Measurements from ENCODE around the gene FOXP1. TPM values are rescaled to one million over a fixed set of nuclear protein-coding genes. Genes with fewer than 3 reads are reported as not detected.

FOXP1 gene
- total and polyA plus RNA-seq, 2 of the 13 experiments (the other 11 are each of a cell fraction or from before 2014, with no cell fraction given), result 40.4 to 59.0 TPM

DNA sequence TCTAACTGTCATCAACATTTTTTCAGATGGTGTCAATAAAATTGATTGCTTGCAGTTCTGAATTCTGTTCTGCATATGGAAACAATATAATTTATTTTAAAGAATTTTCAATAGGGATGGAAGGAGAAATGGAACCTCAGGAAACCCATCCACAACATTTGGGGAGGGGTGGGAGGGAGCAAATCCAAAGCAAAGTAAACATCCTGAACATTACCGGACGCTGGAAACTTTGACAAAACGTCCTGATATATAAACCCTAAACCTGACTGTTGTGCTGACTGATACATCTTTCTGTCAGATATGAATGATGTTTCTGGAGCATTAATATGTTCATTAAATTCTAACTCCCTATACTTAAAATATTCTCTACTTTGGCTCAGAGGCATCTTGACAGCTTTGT is 479.0 kb downstream of the FOXP1 start:
- Histone ChIP-seq H3K36me3 (replicated peaks in 1 of 2; ENCODE audit: control insufficient read depth in 1 of 2, insufficient read depth in 2 of 2, low read length in 2 of 2) (peaks cover 3 to 16% of the 10 kb centered on the region in 2 experiments; a peak in 3 of 5 replicates), H3K4me2 (ENCODE audit: low read depth, low read length) (no peak overlapping the region), H2AFZ (ENCODE audit: low read length) (no peak overlapping the region), H4K20me1 (ENCODE audit: insufficient read depth, low read length) (0 out of 2 replicates have a peak, but pooled peaks cover 3% of the 10 kb centered on the region), H3K27me3 (ENCODE audit: control insufficient read depth in 1 of 2, insufficient read depth in 2 of 2, low read length in 2 of 2) (no peaks in the 10 kb centered on the region), H3K27ac (ENCODE audit: extremely low read length, insufficient read depth, low read length) (no peak overlapping the region), H3K79me2 (ENCODE audit: insufficient read depth, low read length) (no peaks in the 10 kb centered on the region), H3K9ac (ENCODE audit: insufficient read depth, low read depth, low read length) (no peak overlapping the region), H3K4me1 (ENCODE audit: insufficient read depth, low read length) (peaks cover 29% of the 10 kb centered on the region), H3K9me3 (ENCODE audit: low read length) (no peaks in the 10 kb centered on the region), H3K4me3 (replicated peaks in 1 of 3; ENCODE audit: insufficient read depth in 1 of 3, low read depth in 2 of 3, low read length in 3 of 3) (no peak overlapping the region)
- FAIRE-seq (no peak), DNase-seq (ENCODE audit: low spot score) (no peak), ATAC-seq (no peak)
- intact Hi-C loops (cut with micrococcal nuclease; ENCODE audit: unreplicated experiment), result no loop called here
- CTCF ChIA-PET (ENCODE audit: low intra/inter-chr PET ratio, low total read pairs), result no interaction called here
- in situ Hi-C loops (cut with HindIII; ENCODE audit: extremely low pct_ligation_motif_present, low pct_unique_long_range_greater_than_20kb), result no loop called here
- POLR2A ChIA-PET, result no interaction called here
- 96% methylated on average over 3 of the region's 3 CpGs for WGBS (ENCODE audit: low lambda C conversion rate)
- BruUV-seq (replicated peaks), result no TSS peak
- TF ChIP-seq, protein P1, sequence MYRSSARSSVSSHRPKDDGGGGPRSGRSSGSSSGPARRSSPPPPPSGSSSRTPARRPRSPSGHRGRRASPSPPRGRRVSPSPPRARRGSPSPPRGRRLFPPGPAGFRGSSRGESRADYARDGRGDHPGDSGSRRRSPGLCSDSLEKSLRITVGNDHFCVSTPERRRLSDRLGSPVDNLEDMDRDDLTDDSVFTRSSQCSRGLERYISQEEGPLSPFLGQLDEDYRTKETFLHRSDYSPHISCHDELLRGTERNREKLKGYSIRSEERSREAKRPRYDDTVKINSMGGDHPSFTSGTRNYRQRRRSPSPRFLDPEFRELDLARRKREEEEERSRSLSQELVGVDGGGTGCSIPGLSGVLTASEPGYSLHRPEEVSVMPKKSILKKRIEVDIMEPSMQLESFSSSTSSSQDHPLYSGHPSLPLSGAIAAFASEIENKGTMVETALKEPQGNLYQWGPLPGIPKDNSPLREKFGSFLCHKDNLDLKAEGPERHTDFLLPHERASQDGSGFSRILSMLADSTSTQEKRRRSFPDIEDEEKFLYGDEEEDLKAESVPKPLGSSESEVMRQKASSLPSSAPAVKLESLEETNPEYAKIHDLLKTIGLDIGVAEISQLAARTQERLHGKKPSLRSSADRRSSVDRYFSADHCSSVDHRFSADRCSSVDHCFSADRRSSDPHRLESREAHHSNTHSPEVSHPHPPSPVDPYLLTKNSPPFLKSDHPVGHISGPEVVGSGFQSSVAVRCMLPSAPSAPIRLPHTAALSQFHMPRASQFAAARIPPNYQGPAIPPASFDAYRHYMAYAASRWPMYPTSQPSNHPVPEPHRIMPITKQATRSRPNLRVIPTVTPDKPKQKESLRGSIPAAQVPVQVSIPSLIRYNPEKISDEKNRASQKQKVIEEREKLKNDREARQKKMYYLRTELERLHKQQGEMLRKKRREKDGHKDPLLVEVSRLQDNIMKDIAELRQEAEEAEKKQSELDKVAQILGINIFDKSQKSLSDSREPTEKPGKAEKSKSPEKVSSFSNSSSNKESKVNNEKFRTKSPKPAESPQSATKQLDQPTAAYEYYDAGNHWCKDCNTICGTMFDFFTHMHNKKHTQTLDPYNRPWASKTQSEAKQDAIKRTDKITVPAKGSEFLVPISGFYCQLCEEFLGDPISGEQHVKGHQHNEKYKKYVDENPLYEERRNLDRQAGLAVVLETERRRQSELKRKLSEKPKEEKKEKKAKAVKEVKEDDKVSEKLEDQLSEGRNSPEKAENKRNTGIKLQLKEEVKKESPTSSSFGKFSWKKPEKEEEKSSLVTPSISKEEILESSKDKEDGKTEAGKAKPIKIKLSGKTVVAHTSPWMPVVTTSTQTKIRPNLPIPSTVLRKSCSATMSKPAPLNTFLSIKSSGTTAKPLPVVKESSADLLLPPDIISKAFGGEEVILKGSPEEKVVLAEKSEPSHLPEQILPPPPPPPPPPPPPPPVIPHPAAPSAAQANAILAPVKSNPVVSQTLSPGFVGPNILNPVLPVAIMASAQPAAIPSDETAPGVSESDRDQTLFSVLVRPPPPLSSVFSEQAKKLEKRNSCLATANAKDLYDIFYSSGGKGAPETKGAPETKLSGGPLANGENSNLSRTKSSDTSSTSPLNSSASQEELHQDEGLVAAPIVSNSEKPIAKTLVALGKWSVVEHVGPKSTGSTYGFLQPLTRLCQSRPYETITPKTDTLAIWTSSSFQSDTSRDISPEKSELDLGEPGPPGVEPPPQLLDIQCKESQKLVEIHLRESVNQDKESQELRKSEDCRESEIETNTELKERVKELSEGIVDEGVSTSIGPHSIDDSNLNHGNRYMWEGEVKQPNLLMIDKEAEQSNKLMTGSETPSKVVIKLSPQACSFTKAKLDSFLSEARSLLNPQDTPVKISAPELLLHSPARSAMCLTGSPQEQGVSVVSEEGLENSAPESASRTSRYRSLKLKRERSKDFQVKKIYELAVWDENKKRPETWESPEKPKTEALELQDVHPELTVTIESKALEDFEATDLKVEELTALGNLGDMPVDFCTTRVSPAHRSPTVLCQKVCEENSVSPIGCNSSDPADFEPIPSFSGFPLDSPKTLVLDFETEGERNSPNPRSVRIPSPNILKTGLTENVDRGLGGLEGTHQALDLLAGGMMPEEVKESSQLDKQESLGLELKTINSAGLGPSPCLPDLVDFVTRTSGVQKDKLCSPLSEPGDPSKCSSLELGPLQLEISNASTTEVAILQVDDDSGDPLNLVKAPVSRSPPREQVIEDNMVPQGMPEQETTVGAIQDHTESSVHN (CRISPR knock-in tag; IDR thresholded peaks at IDR 0.05), result no peak
- TF ChIP-seq KDM2A (CRISPR knock-in tag; IDR thresholded peaks at IDR 0.05; ENCODE audit: borderline replicate concordance, low read depth), result no peak
- TF ChIP-seq ZNF766 (CRISPR knock-in tag; IDR thresholded peaks at IDR 0.05; ENCODE audit: borderline replicate concordance), result no peak
- no peak for TF ChIP-seq SP140L (CRISPR knock-in tag; IDR thresholded peaks at IDR 0.05; ENCODE audit: borderline replicate concordance)
- no peak for TF ChIP-seq RBFOX2 (IDR thresholded peaks at IDR 0.05; ENCODE audit: low read depth, low read length)
- TF ChIP-seq GMEB2 (CRISPR knock-in tag; IDR thresholded peaks at IDR 0.05; ENCODE audit: low read depth), result no peak
- TF ChIP-seq, protein P2, sequence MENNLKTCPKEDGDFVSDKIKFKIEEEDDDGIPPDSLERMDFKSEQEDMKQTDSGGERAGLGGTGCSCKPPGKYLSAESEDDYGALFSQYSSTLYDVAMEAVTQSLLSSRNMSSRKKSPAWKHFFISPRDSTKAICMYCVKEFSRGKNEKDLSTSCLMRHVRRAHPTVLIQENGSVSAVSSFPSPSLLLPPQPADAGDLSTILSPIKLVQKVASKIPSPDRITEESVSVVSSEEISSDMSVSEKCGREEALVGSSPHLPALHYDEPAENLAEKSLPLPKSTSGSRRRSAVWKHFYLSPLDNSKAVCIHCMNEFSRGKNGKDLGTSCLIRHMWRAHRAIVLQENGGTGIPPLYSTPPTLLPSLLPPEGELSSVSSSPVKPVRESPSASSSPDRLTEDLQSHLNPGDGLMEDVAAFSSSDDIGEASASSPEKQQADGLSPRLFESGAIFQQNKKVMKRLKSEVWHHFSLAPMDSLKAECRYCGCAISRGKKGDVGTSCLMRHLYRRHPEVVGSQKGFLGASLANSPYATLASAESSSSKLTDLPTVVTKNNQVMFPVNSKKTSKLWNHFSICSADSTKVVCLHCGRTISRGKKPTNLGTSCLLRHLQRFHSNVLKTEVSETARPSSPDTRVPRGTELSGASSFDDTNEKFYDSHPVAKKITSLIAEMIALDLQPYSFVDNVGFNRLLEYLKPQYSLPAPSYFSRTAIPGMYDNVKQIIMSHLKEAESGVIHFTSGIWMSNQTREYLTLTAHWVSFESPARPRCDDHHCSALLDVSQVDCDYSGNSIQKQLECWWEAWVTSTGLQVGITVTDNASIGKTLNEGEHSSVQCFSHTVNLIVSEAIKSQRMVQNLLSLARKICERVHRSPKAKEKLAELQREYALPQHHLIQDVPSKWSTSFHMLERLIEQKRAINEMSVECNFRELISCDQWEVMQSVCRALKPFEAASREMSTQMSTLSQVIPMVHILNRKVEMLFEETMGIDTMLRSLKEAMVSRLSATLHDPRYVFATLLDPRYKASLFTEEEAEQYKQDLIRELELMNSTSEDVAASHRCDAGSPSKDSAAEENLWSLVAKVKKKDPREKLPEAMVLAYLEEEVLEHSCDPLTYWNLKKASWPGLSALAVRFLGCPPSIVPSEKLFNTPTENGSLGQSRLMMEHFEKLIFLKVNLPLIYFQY (CRISPR knock-in tag; IDR thresholded peaks at IDR 0.05; ENCODE audit: borderline replicate concordance), result no peak
- TF ChIP-seq, protein P3, sequence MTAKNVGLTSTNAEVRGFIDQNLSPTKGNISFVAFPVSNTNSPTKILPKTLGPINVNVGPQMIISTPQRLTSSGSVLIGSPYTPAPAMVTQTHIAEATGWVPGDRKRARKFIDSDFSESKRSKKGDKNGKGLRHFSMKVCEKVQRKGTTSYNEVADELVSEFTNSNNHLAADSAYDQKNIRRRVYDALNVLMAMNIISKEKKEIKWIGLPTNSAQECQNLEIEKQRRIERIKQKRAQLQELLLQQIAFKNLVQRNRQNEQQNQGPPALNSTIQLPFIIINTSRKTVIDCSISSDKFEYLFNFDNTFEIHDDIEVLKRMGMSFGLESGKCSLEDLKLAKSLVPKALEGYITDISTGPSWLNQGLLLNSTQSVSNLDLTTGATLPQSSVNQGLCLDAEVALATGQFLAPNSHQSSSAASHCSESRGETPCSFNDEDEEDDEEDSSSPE (CRISPR knock-in tag; IDR thresholded peaks at IDR 0.05), result no peak
